AG09309 (cell line): ENCODE results near the gene UBE2E2.

Source experiments
- DNase-seq: peaks from one replicate; pipeline ENCODE4 v3.0.0-alpha.2; 2010; ENCODE audit warnings: low read depth
- H3K4me3 ChIP-seq: 2 replicates; pipeline ENCODE4 v1.5.1; 2011; ENCODE audit warnings: mild to moderate bottlenecking, low read depth, low read length, moderate library complexity; ENCODE audit not compliant: control insufficient read depth
- TF ChIP-seq, protein P1 (sequence below): IDR thresholded peaks from 2 replicates; pipeline ENCODE4 v1.5.1; 2011; ENCODE audit warnings: mild to moderate bottlenecking, low read depth, low read length, inconsistent platforms; ENCODE audit not compliant: insufficient read depth, control insufficient read depth; ENCODE audit errors: missing control alignments

The UBE2E2 gene

DNA sequence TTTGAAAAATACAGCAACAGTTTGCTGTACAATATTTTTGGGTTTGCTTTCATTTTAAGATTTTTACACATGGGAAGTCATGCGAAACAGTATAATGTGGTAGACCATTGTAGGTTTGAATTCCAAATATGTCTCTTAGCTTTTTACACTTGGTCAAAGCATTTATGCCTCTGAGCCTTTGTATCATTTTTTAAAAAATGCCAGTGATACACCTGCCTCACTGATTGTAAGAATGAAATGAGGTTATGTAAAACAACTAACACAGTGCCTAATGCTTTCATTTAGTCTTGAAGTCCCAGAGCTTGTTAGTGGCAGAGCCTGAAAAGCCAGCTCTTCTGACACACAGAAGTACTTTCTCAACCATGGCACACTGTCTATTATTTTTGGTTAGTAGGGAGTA lies 202.0 kb downstream of the UBE2E2 start:
- no peak overlapping the region for H3K4me3 ChIP-seq
- no peak for DNase-seq
- TF ChIP-seq, protein P1, sequence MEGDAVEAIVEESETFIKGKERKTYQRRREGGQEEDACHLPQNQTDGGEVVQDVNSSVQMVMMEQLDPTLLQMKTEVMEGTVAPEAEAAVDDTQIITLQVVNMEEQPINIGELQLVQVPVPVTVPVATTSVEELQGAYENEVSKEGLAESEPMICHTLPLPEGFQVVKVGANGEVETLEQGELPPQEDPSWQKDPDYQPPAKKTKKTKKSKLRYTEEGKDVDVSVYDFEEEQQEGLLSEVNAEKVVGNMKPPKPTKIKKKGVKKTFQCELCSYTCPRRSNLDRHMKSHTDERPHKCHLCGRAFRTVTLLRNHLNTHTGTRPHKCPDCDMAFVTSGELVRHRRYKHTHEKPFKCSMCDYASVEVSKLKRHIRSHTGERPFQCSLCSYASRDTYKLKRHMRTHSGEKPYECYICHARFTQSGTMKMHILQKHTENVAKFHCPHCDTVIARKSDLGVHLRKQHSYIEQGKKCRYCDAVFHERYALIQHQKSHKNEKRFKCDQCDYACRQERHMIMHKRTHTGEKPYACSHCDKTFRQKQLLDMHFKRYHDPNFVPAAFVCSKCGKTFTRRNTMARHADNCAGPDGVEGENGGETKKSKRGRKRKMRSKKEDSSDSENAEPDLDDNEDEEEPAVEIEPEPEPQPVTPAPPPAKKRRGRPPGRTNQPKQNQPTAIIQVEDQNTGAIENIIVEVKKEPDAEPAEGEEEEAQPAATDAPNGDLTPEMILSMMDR = no peak

DNA sequence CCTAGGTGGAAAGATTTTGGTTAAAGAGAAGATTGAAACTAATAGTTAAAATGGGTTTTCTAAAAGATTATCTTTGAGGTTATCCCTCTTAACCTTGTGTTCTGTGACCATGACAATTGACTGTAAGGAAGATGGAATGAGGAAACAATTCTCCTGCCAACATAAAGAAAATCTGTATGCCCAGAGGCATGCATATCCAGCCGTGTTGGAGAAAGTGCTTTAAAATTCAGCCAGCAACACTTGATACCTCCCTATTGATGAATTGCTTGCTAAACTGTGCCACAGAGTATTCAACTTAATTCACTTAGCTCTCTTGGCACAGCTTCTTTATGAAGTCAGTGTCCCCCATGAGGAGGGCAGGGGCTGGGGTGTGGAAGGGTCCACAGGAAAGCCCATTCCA lies 203.5 kb downstream of the UBE2E2 start:
- no peak for DNase-seq
- TF ChIP-seq, protein P1 = no peak
- H3K4me3 ChIP-seq = no peak overlapping the region

DNA sequence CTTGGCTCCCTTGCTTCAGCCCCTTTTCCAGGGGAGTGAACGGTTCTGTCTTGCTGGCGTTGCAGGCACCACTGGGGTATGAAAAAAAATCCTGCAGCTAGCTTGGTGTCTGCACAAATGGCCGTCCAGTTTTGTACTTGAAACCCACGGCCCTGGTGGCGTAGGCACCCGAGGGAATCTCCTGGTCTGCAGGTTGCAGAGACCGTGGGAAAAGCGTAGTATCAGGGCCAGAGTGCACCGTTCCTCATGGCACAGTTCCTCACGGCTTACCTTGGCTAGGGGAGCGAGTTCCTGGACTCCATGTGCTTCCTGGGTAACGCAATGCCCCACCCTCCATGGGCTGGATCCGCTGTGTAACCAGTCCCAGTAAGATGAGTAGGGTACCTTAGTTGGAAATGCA lies 214.9 kb downstream of the UBE2E2 start:
- no peak overlapping the region for H3K4me3 ChIP-seq
- no peak for DNase-seq
- TF ChIP-seq, protein P1 = no peak

- TF ChIP-seq, protein P1 = no peak
- H3K4me3 ChIP-seq = no peak overlapping the region
- no peak for DNase-seq
Observed at GRCh38 chr3:23421811-23422516, 218.8 kb downstream of the UBE2E2 start.

DNA sequence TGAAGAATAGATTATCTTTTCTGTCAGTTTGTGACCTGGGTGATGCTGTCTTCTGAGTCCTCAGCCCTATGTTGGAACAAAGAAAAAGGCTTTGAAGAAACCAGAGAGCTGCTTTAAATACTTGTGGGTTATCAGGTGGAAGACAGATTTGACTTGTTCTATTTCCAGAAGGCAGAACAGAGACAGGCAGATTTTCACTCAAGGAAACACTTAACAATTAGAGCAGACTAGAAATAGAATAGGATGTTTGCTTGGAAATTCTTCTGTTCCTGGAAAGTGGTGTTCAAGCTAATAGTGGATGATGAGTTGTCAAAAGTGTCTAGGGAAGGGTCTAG lies 219.4 kb downstream of the UBE2E2 start:
- no peak for DNase-seq
- no peak overlapping the region for H3K4me3 ChIP-seq
- TF ChIP-seq, protein P1 = no peak

- no peak overlapping the region for H3K4me3 ChIP-seq
- TF ChIP-seq, protein P1 = no peak
- no peak for DNase-seq
Observed at GRCh38 chr3:23425410-23425809, 222.3 kb downstream of the UBE2E2 start.

GRCh38 chr3:23430781-23431398 lies 227.8 kb downstream of the UBE2E2 start:
- H3K4me3 ChIP-seq = no peak overlapping the region
- DNase-seq = no peak
- TF ChIP-seq, protein P1 = no peak
